Measurements from ENCODE around the gene TGOLN2.
"Not testable (repeated sequence)": the region's sequence is repeated elsewhere in the genome, so short reads cannot be mapped to it uniquely, and the experiment has no call there.

DNA sequence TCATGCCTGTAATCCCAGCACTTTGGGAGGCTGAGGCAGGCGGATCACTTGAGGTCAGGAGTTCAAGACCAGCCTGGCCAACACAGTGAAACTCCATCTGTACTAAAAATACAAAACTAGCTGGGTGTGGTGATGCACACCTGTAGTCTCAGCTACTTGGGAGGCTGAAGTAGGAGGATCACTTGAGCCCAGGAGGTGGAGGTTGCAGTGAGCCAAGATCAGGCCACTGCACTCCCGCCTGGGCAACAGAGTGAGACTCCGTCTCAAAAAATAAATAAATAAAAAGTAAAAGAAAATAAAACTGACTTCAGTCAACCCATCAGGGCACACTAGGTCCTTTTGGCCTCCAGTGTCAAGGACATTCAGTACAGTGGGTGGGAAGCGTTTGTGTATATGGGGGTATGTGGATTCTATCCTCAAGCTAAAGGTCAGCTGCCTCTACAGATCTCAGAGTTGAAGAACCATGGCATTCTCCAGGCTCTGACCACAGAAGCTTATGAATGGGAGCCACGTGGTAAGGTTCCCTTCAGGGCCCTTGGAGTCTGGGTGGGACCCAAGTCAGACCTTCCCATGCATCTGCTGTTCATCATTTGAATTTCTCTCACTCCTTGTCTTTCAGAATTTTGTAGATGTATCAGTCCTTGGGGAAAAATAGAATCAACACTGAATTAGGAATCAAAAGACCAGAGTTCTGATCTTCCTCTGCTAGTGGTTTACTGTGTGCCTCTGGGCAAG is 35.0 kb upstream of the TGOLN2 start:
- TF ChIP-seq CTCF, POLR2A, POLR2AphosphoS5 (IDR thresholded peaks at IDR 0.05): not testable (repeated sequence)

All from prostate gland (tissue), 2 donors.